BJ (cell line): ENCODE results near the gene ADD1. TPM values are rescaled to one million over a fixed set of nuclear protein-coding genes. Genes with fewer than 3 reads are reported as not detected.

ENCODE experiments used
- CTCF ChIA-PET: fragments of 350-600 bp; formaldehyde crosslinking; extraction: SDS; loops from one replicate; lab custom pipeline; 2021; ENCODE audit warnings: antibody characterized with exemption, inconsistent platforms; lab: Yijun Ruan, JAX
- POLR2A ChIA-PET: fragments of 300-600 bp; sonication (Branson Sonifier 250); formaldehyde crosslinking; extraction: SDS; loops from one replicate; lab custom pipeline; 2021; ENCODE audit warnings: antibody characterized with exemption; lab: Charles Lee
- DNase-seq: peaks from one replicate; pipeline ENCODE4 v3.0.0-alpha.2; 2011; ENCODE audit warnings: low read depth
- H3K27me3 ChIP-seq: 2 replicates; pipeline ENCODE4 v1.6.0; 2011; ENCODE audit warnings: low read length; ENCODE audit not compliant: control insufficient read depth, insufficient read depth
- H3K36me3 ChIP-seq: 2 replicates; pipeline ENCODE4 v1.5.1; 2011; ENCODE audit warnings: low read length; ENCODE audit not compliant: control insufficient read depth, insufficient read depth
- H3K4me3 ChIP-seq: 2 replicates; pipeline ENCODE4 v1.5.1; 2011; ENCODE audit warnings: low read depth, mild to moderate bottlenecking, control low read depth, low read length
- polyA plus RNA-seq: library from polyadenylated mRNA; depleted of rRNA; stranded (reverse); fragments of >200 nt; gene quantifications from 2 replicates; pipeline ENCODE4 v1.2.3, GENCODE V29; 2011
- TF ChIP-seq, protein P1 (sequence below): IDR thresholded peaks from 2 replicates; pipeline ENCODE4 v1.5.1; 2011; ENCODE audit warnings: low read depth, mild to moderate bottlenecking, control low read depth, inconsistent platforms, low read length, moderate library complexity; ENCODE audit not compliant: insufficient read depth

The ADD1 gene
- polyA plus RNA-seq, 1 experiment = 140 TPM

DNA sequence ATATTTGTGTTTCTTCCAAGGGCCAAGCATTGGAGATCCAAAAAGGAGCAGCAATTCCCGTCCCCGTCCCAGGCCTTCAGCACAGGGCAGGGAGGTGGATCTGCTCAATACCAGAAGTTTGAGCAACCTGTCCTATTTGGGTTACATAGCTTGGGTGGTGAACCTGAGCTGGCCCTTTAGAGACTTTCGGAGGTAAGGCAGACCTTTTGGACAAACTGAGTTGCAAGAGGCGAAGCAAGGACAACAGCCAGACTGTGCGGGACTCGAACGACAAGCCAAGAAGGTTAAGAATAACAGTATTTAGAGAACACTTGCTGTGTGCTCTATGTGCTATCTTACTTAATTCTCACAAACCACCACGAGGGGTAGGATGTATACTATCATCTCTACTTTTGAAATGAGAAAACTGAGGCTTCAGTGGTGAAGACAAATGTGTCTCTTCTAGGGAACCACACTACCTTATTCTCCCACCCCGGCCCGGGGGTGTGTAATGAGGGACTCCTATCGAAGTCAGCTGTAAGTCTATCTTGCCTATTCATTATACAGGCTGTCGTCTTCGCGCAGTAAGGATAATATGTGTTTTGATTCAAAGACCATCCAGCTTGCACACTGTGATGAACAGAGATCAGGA is 118.3 kb downstream of the ADD1 start:
- DNase-seq = no peak
- Histone ChIP-seq H3K36me3 (peaks cover 5% of the 10 kb centered on the region), H3K4me3 (peak overlapping the region; percentile 74), H3K27me3 (no peaks in the 10 kb centered on the region)
- TF ChIP-seq, protein P1, sequence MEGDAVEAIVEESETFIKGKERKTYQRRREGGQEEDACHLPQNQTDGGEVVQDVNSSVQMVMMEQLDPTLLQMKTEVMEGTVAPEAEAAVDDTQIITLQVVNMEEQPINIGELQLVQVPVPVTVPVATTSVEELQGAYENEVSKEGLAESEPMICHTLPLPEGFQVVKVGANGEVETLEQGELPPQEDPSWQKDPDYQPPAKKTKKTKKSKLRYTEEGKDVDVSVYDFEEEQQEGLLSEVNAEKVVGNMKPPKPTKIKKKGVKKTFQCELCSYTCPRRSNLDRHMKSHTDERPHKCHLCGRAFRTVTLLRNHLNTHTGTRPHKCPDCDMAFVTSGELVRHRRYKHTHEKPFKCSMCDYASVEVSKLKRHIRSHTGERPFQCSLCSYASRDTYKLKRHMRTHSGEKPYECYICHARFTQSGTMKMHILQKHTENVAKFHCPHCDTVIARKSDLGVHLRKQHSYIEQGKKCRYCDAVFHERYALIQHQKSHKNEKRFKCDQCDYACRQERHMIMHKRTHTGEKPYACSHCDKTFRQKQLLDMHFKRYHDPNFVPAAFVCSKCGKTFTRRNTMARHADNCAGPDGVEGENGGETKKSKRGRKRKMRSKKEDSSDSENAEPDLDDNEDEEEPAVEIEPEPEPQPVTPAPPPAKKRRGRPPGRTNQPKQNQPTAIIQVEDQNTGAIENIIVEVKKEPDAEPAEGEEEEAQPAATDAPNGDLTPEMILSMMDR = no peak
- ChIA-PET CTCF (interaction anchor here (0.7 to 1.5 kb wide), 4 partner anchors 12 to 195 kb away, joined by 3 to 4 read pairs (median 3); no protein-coding TSS in a partner anchor), POLR2A (no interaction called here)

DNA sequence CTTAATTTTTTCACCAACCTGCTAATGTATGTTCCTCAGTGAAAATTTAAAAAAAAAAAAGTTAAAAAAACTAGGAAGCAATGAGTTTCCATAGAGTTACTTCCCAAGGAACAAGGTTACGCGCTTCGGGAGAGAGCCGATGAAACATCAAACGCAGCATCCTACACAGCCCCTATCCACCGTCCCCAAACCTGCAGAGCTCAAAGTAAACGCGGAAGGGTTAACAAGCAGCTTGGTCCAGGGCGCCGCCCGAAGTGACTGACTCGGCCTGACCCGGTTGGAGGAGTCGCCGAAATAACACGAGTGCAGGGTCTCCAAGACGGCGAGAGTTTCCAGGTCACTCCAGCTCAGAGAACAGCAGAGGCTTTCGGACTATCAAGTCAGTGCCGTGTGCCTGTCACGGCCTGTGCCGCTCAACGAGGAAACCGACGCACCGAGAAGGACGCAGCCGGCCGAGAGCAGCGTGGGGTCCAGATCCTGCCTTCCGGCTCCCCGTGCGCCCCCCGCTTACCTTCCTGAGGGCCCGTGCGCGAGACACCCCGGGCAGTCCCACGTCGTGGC is 119.0 kb downstream of the ADD1 start:
- peak; percentile 3 for DNase-seq
- ChIA-PET CTCF (interaction anchor here (0.7 to 2.8 kb wide), 10 partner anchors 9 to 195 kb away, joined by 3 to 10 read pairs (median 4); no protein-coding TSS in a partner anchor), POLR2A (no interaction called here)
- TF ChIP-seq, protein P1 = no peak
- Histone ChIP-seq H3K4me3 (peak overlapping the region; percentile 74), H3K36me3 (peaks cover 2% of the 10 kb centered on the region), H3K27me3 (no peaks in the 10 kb centered on the region)

DNA sequence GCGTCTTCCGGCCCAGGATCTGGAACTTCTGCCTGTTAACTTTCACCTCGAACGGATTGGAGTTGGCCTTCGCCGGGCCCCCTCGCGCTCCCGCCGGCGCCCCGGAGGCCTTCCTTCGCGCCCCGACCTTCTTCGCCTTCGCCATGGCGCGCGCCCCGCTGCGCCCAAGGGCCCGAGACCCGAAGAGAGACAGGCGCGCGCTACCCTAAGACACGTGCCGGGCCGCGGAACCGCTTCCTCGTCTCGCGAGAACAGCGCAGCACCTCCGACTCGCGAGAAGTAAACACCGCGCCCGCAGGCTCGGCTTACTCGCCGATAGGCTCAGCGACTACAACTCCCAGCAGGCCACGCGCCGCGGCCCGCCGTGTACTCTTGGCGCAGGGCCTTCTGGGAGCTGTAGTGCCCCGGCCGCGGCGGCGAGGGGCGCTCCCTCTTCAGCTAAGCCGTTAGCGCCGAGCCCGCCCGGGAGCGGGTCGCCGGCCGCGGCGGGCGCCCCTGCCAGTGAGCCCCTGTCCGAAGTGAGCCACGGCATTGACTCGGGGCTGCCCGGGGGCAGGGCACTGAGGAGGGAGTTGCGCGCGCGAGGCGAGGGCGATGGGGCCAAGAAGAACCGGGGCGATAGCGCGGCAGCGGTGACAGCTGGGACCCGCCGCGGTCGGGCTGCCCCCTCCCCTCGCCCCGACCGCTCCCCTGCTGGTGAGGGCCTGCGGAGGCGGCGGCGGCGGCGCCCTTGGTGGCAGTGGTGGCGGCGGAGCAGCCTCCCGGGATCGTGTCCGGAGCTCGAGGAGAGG is 119.7 kb downstream of the ADD1 start, which contains the start of the genes GRK4 and NOP14:
Gene GRK4 (plus strand): TSS at position 397 of the 791 bp plus-strand sequence. CDS start 500 bp downstream, outside the sequence.
Gene NOP14 (minus strand): TSS at position 232 of the 791 bp plus-strand sequence. CDS start 87 bp downstream, at position 145.
- TF ChIP-seq, protein P1 = peak; percentile 23; the same call in 1 of the 2 replicates
- peaks cover 2% of the 10 kb centered on the region for H3K36me3 ChIP-seq
- POLR2A ChIA-PET = interaction anchor here (0.6 to 0.7 kb wide), 2 partner anchors 15 to 1123 kb away, joined by 3 to 5 read pairs; no protein-coding TSS in a partner anchor
- CTCF ChIA-PET = interaction anchor here (0.7 to 2.8 kb wide), 15 partner anchors 9 to 204 kb away, joined by 3 to 10 read pairs (median 4); no protein-coding TSS in a partner anchor
- peak within 1 kb of the TSS; percentile 74 for H3K4me3 ChIP-seq
- no peaks in the 10 kb centered on the region for H3K27me3 ChIP-seq
- peak; percentile 89 for DNase-seq

DNA sequence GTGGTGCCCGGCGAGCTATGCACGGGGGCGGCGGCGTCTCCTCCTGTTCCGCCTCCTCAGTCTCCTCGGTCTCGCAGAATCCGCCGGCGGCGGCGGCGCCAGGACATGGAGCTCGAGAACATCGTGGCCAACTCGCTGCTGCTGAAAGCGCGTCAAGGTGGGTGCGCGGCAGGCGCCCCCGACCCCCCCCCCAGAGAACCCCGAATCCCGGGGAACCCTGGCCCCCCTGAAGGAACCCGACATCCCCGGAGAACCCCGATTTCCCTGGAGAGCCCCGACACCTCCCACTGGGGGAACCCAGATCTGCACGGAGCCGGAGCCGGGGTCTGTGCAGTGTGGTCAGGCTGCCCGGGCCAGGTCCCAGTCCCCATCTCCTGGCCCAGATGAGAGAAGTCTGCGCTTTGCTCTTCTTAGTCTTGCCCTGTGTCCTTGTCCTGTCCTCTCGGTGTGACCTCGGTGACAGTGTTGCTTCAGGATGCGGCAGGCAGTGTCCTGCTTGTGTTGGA is 120.4 kb downstream of the ADD1 start:
- Histone ChIP-seq H3K36me3 (peaks cover 2% of the 10 kb centered on the region), H3K27me3 (no peaks in the 10 kb centered on the region), H3K4me3 (peak overlapping the region; percentile 74)
- CTCF ChIA-PET = interaction anchor here (0.7 to 2.8 kb wide), 14 partner anchors 10 to 204 kb away, joined by 3 to 10 read pairs (median 4); no protein-coding TSS in a partner anchor
- DNase-seq = no peak
- TF ChIP-seq, protein P1 = no peak
- POLR2A ChIA-PET = interaction anchor here (0.6 to 0.7 kb wide), 2 partner anchors 14 to 1124 kb away, joined by 3 to 5 read pairs; no protein-coding TSS in a partner anchor
